HG02571 (cell line): ENCODE results near the gene SGK1.
A peak's percentile ranks its signal among the peaks of the same experiment; 100 is the strongest.
"Not testable (repeated sequence)": the region's sequence is repeated elsewhere in the genome, so short reads cannot be mapped to it uniquely, and the experiment has no call there.

ENCODE experiments used
- ATAC-seq: cut with Tn5 transposase; IDR thresholded peaks from one replicate; pipeline ENCODE4 v1.9.1; 2021; ENCODE audit warnings: mild to moderate bottlenecking, moderate library complexity; ENCODE audit not compliant: unreplicated experiment

The SGK1 gene

GRCh38 chr6:134230940-134231339 lies 87.0 kb downstream of the SGK1 start:
- ATAC-seq = no peak

DNA sequence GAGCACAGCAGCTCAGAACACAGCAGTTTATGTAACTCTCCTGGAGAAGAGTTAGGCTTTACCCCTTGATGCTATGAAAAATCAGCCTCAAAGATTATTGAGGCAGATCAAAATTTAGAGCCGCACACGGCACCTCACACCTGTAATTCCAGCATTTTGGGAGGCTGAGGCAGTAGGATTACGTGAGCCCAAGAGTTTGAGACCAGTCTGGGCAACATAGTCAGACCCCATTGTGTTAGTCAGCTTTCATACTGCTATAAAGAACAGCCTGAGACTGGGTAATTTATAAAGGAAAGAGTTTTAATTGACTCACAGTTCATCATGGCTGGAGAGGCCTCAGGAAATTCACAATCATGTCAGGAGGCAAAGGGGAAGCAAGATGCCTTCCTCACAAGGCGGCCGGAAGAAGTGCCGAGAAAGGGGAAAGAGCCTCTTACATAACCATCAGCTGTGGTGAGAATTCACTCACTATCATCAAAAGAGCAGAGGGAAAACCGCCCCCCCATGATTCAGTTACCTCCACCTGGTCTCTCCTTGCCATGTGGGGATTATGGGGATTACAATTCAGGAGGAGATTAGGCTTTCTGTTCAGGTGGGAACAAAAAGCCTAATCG lies 87.7 kb downstream of the SGK1 start:
- ATAC-seq = no peak

DNA sequence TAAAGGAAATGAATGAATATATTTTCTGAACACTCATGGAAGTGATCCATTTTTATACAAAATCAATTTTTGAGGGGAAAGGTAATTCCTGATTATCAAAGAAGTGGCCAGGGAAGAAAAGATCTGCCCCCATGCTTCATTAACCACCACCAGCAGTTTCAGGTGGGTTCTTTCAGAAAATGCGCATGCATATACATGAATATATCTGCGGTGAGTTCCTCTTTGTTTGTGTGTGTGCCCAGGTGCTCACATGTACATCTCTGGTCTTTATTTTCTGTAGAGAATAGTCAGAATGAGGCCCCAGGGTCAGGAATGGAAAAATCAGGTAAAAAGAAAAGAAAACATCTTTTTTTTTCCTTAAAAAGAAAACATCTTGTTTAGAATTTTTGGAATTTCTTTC lies 88.4 kb downstream of the SGK1 start:
- no peak for ATAC-seq

DNA sequence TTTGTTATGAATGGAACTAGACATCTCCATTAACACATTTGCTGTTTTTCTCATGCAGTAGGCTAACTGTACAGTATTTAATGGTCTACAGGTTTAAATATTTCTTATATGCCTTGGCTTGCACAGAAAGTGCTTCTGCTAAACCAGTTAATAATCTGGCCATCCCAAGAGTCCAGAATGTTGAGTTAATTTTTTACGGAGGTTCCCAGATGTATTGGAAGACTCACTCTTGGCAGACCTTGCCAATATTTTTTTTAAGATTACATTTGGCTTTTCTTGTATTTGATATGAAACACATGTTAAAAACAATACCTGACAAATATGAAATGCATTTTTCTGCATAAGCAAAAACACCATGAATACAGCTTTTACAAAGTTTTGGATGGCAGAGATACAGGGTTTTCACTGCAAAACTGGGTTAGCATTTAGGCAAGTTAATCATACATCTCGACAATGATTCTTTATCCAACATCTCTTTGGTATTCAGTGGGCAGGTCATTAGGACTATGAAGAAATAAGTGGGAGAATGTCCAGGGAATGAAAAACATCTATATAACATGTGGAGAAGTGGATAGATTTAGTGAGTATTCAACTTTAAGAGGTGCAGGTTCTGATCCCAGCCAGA lies 94.0 kb downstream of the SGK1 start:
- no peak for ATAC-seq

GRCh38 chr6:134221250-134221649 lies 96.7 kb downstream of the SGK1 start:
- no peak for ATAC-seq

DNA sequence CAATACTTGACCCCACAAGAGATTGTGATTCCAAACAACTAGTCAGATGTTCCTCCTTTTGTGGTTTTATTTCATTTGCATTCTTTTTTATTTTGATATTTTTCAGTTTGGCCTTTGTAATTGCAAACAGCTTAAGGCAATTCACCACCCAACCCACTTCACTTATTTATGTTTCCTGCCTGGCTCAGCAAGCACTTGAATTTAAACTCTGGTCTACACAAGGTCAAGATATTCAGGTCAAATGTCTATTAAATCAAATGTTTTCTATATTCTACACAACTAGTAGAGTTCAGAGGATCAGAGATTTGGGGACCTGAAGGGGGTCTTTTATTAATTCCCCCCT lies 100.1 kb downstream of the SGK1 start:
- no peak for ATAC-seq

DNA sequence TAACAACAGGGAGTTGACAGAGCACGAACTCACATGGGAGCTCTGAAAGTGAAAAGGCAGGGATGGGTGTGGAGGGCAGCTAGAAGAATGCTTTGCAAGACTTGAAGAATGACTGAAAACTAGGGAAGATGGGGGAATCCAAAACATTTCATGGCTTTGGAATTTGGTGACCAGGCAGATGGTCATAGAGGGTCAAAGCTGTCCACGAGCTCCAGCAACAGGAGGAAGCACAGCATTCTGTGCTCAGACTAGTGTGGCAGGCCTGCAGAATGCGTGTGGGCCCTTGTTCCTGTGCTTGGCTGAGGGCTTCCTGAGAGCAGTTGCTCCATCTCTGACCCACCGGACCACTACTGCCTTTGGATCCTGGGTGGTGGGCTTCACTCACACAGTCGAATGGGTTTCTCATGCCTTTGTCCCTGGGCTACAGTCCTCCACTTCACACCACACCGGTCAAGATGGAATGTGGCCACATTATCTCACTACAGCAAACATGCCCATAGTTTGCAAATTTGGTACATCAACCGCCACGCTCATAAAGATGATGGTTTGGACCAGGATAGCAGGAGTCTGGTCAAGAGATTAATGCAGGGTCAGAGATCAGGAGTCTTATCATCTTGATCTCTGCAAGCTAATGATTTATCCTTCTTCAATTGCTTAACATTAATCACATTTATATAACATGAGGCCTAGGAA lies 100.7 kb downstream of the SGK1 start:
- no peak for ATAC-seq

GRCh38 chr6:134216301-134217010 lies 101.5 kb downstream of the SGK1 start:
- peak; percentile 53 for ATAC-seq

DNA sequence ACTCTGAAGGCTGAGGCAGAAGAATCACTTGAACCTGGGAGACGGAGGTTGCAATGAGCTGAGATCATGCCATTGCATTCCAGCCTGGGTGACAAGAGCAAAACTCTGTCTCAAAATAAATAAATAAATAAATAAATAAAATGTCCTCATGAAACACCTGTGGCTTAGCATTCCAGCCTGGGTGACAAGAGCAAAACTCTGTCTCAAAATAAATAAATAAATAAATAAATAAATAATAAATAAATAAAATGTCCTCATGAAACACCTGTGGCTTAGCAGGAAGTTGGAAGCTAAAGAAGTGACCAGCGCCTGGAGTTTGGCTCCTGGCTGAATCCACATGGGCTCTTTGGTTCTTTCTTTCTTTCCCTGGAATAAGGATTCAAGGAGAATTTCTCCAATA lies 104.5 kb downstream of the SGK1 start:
- not testable (repeated sequence) for ATAC-seq

DNA sequence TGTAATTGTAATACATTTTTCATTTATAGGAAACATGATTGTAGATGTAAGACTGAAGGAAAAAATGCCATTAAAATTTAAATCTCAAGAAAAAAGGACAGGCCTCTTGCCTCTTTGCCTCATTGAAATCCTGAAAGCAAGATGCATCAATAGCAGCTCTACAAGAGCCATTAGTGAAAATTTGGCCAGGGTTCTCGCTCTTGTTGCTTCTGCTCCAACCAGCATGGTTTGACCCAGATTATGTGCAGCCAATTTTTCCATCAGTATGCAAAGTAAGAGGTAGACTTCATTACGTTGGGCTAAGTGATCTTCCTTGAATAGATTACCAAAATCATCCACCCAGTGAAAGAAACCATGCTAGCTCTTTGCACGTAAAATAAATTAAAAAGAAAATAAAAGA lies 106.6 kb downstream of the SGK1 start:
- ATAC-seq = no peak

GRCh38 chr6:134207421-134207820 lies 110.5 kb downstream of the SGK1 start:
- ATAC-seq = no peak

DNA sequence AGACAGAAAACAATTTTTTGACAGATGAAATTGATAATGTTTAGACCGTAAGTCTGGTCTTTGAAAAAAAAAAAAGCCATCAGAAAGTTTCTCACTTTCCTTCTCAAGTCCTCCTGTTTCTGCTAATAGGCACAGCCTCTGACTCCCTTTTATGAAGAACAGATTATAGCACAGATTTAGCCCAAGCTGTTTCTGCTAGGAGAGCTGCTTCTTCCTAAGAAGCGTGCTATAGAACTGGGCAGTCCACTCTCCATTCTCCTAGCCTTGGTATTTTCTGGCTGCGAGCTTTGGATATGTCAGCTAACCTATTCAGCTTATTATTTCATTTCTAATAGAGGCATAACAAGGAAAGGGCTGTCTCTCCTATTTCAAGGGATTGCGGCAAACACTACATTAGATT lies 112.5 kb downstream of the SGK1 start:
- no peak for ATAC-seq

DNA sequence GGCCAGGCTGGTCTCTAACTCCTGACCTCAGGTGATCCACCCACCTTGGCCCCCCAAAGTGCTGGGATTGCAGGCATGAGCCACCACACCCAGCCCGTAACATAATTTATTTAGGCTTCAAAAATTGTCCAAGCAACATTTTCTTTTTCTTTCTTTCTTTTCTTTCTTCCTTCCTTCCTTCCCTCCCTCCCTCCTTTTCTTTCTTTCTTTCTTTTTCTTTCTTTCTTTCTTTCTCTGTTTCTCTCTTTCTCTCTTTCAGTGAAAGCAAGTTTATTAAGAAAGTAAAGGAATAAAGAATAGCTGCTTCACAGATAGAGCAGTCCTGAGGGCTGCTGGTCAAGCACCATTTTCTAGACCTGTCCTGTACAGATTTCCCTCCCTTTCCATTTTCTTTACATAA lies 113.2 kb downstream of the SGK1 start:
- not testable (repeated sequence) for ATAC-seq

GRCh38 chr6:134204031-134204430 lies 113.9 kb downstream of the SGK1 start:
- ATAC-seq = no peak

GRCh38 chr6:134201716-134202115 lies 116.2 kb downstream of the SGK1 start:
- ATAC-seq = no peak

DNA sequence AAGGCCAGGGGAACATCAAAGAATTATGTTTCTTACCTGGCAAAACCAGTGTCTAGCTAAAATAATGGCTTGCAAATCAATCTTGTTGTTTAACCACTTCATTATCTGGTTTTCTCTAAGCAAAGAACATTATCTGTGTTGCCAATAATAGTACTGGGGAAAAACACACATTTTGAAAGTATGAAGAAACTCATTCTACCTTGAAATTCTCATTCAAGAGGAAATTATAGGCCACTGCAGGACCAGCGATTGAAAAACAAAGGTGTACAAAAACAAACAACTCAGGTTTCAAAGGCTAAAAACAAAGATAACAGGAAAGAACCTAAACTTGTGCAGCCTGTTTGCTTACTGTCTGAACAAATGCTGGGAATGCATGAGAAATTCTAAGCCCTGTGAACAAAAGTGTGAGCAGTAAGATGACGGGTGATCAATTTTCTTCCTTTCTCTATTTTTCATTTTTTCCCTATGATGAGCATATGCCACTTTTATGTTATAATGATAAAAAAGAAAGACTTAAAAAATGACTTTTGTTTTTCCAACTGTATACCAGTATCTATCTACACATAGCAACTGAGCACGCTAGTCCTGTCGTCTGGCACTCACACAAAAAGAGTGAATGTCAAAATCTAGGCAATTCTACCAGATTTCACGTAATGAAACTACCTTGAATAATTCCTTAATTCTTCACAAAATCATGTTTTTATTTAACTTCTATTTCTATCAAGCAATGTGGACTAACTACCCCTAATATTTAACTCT lies 117.9 kb downstream of the SGK1 start:
- ATAC-seq = no peak

GRCh38 chr6:134198093-134198492 lies 119.8 kb downstream of the SGK1 start:
- ATAC-seq = no peak

- not testable (repeated sequence) for ATAC-seq
These were observed 120.2 kb downstream of the SGK1 start for GRCh38 chr6:134197685-134198084.

DNA sequence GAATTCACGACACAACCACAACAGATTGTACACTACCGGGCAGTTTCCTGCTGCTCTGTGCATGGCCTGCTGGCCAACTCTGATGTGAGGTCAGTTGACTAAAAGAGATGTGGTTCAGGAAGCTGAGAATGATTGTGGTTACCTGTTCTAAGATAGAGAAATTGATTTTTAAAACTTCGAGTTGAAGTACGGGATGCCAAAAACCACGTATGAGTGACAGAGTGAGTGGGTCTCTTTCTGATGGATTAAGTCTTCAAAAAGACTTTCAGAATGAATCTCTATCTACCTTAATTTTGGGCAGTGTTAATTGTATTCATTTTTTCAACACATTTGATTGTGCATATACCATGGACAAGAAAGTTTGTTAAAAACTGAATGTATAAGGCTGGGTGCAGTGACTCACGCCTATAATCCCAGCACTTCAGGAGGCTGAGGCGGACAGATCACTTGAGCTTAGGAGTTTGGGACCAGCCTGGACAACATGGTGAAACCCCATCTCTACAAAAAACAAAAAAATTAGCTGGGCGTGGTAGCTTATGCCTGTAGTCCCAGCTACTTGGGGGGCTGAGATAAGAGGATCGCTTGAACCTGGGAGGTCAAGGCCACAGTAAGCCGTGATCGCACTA lies 121.2 kb downstream of the SGK1 start:
- no peak for ATAC-seq

DNA sequence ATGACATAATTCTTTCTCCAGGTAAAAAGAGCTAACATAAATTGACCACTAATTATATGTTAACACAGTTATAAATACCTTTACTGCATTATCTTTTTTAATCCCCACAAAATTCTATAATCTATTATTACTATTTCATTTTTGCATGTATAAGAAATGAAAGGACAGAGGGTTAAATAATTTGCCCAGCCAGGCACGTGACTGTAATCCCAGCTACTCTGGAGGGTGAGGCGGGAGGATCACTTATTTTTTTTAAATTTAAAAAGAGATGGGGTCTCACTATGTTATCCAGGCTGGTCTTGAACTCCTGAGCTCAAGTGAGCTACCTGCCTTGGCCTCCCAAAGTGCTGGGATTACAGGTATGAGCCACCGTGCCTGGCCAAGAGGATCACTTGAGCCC lies 121.9 kb downstream of the SGK1 start:
- no peak for ATAC-seq
